HG02610 (cell line): ENCODE data around the gene ANKRD2.
"Not testable (repeated sequence)": the region's sequence is repeated elsewhere in the genome, so short reads cannot be mapped to it uniquely, and the experiment has no call there.

Source experiments
- ATAC-seq: cut with Tn5 transposase; IDR thresholded peaks from one replicate; pipeline ENCODE4 v1.9.1; 2021; ENCODE audit warnings: mild to moderate bottlenecking, moderate library complexity; ENCODE audit not compliant: unreplicated experiment

The ANKRD2 gene, protein sequence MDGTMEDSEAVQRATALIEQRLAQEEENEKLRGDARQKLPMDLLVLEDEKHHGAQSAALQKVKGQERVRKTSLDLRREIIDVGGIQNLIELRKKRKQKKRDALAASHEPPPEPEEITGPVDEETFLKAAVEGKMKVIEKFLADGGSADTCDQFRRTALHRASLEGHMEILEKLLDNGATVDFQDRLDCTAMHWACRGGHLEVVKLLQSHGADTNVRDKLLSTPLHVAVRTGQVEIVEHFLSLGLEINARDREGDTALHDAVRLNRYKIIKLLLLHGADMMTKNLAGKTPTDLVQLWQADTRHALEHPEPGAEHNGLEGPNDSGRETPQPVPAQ

DNA sequence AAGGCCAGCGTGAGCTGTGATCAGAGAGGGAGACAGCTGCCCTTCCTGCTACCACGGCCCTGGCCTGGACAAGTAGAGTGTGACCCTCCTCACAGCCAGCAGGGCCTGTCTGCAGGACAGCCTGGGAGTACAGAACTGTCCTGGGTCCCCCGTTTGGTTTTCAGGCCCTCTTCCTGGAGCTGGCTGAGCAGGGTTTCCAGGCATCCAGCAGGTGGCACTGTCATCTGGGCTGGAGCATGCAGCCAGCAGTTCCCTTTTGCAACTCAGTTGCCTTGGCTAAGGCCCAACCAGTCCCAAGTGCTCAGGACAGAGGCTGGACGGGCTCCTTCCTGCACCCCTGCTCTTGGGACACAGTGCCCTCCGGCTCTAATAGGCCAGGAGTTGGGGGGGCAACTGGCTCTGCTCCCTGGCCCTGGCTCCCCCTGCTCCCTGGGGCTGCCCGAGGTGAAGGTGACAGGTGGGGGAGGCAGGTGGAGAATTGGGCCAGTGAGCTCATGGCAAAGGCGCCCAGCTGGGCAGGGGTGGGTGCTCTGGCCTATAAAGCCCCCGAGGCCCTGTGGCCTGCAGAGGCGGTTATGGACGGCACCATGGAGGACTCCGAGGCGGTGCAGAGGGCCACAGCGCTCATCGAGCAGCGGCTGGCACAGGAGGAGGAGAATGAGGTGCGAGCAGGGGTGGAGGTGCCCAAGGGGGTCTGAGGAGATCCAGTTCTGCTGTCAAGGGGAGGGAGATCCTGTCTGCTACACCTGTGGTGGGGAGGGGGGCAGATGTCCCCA, at the start of gene ANKRD2:
TSS of gene ANKRD2 (plus strand) at position 566 of the 776 bp plus-strand sequence. CDS start at position 576, 10 bp downstream.
- ATAC-seq, result peak; percentile 56

DNA sequence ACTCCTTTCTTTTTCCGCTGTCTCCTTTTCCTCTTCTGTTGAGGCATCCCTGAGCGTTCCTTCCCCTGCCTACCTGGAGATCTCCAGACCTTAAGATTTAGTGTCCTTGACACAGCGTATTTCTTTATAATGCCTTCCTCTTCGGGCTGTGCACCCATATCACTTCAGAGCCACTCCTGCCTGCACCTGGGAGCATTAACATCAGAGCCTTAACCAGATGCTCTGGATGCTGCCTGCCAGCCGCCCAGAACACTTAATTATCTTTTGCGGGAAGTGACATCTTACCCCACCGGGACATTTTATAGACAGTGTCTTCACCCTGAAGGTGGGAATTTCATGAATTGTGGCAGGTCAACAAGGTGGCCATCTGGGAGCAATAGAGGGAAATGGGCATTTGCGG, 49.6 kb upstream of the ANKRD2 start:
- ATAC-seq, result no peak

DNA sequence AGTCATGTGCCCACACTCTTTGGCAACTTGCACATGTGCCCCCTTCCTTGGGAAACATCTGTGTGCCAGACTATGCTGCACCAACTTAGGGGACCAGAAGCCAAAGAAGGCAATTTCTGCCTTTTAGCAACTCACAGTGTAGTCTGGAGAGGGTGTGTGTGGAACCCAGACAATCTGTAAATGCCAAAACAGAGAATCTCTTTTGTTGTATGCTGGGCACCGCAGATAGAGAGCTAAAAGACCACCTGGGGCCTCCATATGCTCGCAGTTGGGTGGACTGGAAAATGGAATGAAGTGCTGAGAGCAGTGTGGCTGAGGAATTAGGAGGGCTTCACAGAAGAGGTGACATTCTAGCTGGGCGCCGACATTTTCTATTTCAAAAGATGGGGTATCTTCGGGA, 47.5 kb upstream of the ANKRD2 start:
- no peak for ATAC-seq

DNA sequence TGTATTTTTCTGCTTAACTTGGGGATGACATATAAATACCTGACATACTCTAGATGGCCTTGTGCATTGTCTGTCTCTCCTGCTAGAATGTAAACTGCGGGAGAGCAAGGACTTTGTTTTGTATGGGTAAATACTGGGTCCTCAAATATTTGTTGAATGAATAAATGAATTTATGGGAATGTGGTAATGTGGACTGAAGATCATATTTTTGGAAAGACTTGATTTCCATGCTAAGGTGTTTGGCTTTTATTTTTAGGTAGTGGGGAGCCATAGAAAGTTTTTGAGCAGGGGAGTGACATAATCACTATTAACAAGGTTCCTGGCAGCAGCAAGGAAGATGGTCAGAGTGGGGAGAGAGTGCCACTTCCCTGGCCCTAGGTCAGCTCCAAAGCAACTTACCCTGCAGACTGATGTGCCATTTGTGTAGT, 46.9 kb upstream of the ANKRD2 start:
- no peak for ATAC-seq

DNA sequence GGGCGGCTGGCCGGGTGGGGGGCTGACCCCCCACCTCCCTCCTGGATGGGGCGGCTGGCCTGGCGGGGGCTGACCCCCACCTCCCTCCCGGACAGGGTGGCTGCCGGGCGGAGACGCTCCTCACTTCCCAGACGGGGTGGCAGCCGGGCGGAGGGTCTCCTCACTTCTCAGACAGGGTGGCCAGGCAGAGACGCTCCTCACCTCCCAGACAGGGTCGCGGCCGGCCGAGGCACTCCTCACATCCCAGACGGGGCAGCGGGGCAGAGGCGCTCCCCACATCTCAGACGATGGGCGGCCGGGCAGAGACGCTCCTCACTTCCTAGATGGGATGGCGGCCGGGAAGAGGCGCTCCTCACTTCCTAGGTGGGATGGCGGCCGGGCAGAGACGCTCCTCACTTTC, 43.7 kb upstream of the ANKRD2 start:
- not testable (repeated sequence) for ATAC-seq

DNA sequence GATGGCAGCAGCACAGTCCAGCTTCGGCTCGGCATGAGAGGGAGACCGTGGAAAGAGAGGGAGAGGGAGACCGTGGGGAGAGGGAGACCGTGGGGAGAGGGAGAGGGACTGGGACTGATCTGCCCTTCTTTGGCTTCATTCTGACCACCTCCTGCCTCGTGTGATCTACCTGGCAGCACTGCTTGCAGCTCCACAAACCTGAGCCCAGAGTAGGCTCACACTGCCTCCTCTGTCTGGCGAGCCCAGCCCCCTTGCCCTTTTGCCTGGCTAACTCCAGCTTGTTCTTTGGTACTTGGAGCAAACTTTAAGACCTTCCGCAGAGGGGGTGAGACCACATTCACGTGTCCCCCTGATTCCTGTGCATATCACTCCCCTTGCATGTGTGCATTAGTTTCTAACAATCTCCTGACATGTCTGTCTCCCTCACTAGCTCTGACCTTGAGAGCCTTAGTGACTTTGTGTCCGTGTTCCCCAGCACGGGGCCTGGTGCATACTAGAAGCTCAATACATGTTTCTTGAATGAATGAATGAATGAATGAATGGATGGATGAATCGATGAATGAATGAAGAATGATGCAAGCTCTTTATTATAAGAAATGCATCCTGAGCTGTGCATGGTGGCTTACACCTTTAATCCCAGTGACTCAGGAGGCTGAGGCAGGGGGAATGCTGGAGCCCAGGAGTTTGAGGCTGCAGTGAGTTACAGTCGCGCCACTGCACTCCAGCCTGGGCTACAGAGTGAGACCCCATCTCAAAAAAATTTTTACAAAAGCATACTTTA, 42.7 kb upstream of the ANKRD2 start:
- ATAC-seq, result no peak

DNA sequence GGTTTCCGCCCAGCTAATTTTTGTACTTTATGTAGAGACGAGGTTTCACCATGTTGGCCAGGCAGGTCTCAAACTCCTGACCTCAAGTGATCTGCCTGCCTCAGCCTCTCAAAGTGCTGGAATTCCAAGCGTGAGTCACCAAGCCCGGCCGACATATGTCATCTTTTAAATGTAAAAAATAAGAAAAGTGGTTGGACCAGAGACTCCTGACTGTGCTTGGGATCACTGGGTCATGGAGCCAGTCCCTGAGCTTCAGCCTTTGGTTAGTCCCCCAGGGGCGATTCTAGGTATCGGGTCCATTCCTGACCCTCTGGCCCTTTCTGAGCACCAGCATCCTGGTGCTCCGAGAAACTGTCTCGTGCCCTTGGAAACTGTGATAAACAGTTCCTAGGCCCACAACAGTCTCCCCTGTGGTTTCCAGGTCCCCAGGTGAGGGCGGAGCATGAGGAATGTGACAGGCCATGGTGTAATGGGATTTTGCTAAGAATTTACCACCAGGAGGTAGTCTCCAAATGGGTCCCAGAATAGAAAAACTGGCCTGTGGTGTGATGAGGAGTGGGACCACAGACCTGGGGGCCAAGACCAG, 41.1 kb upstream of the ANKRD2 start:
- no peak for ATAC-seq

DNA sequence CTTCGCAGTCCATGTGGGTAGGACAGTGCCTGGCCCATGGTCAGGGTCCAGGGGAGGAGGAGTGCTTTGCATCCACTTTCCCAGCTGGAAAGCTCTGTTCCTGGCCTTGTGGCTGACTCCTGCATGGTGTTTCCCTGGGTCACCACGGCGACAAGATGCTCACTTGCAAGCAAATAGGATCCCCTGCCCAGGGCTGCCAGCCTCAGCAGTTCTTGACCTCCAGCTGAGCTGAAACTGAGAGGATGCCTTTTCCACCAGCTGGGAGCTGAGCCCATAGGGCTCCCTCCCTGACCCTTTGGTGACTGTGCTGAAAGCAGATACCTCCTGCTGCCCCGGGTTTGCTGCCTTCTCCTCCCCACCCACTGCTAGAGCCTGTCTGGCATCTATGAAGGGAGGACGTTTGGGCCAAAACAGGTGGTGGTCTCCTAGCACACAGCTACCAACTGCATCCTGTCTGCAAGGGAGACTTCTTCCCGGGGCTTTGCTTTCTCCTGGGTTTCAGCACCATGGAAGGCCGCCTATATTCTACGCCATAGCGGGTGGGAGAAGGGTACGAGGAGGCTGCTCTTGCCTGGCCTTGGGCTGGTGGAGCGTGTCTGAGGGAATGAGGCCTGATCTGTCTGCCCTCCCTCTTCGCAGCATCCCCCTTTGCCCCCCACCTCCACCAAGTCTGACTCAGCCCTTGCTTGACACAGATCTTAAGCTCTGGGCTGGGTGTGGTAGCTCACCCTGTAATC, 39.5 kb upstream of the ANKRD2 start:
- ATAC-seq, result no peak

DNA sequence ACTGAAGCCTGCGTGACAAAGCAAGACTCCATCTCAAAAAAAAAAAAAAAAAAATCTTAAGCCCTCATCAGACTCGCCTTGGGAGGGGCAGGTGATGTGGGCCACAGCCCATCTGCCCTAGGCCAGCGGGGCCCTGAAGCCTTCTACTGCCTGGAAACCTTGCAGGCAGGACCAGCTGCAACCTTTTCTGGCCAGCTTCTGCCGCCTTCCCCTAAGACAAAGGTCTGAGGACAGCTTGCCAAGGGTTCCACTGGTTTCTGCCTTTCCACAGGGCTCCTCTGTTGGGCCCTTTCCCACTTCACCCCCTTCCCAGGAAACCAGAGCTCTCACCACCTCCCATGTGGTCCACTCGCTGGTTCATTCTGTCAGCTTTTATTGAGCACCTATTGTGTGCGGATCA, 38.7 kb upstream of the ANKRD2 start:
- ATAC-seq, result no peak

DNA sequence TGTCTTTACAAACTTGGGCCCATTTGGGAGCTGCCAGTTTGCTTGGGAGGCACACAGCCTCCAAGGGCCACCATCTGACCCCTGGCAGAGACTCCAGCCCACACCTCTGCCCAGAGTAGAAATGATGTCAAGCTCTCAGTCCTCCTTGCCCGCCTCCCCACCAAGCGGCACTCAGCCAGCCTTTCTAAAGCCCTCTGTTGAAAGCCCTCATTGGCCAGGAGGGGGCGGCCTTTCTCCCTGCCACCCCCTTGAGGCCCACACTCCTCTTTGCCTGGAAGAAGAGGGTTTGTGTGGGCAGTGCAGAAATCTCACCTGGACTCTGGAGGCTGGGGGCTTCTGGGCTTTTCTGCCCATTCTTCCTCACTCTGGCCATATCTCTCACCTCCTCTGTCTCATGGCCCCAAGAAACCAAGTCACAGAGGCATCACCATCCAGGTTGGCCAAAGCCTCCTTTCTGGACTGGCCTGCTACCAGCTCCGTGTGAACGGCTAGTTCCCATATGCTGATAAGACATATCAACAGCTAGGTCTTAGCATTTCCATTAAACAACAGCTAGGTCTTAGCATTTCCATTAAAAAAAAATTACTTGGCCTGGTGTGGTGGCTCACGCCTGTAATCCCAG, 37.7 kb upstream of the ANKRD2 start:
- ATAC-seq, result no peak

DNA sequence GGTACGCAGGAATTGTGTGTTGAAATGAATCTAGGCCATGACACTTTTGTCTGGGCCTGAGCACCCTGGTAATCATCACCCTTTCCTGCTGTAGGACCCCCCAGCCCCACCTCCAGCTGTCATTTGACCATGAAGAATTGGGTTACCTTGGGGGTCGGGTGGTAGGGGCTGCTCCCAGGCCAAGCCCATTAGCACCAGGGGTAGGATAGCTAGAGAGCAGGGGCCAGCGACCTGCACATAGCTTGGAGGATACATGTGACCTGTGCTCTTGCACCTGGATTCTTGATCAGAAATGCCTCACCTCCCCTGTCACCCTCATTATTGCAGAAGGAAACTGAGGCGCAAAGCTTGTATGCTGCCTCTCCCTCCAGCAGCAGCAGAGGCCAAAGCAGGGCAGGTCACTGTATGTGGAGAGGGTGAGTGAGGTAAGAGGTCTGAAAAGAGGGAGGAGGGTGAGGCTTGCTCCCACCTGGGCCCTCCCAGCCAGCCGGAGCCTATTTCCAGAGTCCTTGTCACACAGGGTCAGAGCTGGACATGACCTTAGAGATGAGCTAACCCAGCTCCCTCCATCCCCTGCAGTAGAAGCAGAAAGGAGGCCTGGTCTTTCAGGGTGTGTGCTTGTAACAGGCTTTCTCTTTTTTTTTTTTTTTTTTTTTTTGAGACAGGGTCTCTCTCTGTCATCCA, 35.3 kb upstream of the ANKRD2 start:
- no peak for ATAC-seq

DNA sequence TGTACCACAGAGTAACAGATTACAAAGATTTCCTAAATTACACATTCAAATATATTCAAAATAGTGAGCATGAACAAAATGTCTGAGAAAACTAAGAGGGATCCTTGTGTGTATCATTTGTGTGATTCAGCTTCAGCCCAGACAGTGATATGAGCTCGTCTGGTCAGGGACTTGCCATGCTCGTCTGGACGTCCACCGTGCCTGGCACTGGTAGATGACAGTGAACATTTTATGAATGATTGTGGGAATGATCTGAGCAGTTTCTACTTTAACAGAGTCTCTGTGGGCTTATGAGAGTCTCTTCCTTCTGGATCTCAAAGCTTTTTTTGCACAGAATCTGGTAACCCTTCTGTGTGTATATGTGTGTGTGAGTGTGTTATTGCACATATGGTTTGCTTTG, 34.2 kb upstream of the ANKRD2 start:
- no peak for ATAC-seq

DNA sequence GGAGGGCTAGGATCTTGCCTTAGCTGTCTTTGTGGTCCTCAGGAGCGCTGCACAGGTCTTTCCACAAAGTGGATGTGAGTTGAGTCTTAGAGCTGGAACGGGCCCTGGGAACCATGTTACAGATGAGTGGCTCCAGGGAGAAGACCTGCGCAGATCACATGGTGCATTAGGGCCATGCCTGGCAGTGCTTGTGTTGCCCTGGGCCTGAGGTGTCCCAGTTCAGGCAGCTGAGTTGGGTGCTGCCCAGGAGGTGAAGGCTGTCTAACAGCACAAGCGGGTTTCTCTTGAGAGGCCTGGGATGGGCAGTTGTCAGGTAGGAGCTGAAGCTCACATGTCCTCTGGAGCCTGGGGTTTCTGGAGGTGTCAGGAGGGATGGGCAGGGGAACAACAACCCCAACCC, 33.7 kb upstream of the ANKRD2 start:
- ATAC-seq, result no peak

DNA sequence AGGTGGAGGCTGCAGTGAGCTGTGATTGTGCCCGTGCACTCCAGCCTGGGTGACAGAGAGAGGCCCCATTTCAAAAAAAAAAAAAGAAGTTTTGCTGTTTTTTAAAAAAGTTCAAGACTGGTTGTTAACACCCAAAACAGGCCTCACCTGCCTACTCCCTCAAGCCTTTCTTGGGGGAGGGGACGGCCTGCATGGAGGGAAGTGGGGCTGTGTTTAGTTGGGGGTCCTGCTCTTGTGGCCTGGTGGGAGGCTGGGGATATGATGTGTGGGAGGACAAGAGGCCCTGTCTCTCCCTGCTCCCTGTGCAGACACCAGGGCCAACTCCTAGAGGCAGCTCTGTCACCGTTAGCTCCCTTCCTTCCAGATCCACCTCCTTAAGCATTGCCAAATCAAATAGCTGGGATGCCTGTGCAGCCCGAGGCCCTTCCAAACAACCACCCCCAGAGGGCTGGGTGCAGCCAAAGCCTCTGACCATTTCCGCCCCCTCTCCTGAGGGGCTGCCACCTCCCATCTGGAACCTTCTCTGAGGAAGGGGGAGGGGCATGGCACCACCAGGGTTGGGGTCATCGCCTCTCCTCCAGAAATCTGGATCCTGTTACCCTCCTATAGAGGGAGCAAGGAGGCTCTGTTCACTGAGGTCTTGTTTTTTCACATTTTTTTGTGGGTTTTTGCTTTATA, 32.9 kb upstream of the ANKRD2 start:
- no peak for ATAC-seq

DNA sequence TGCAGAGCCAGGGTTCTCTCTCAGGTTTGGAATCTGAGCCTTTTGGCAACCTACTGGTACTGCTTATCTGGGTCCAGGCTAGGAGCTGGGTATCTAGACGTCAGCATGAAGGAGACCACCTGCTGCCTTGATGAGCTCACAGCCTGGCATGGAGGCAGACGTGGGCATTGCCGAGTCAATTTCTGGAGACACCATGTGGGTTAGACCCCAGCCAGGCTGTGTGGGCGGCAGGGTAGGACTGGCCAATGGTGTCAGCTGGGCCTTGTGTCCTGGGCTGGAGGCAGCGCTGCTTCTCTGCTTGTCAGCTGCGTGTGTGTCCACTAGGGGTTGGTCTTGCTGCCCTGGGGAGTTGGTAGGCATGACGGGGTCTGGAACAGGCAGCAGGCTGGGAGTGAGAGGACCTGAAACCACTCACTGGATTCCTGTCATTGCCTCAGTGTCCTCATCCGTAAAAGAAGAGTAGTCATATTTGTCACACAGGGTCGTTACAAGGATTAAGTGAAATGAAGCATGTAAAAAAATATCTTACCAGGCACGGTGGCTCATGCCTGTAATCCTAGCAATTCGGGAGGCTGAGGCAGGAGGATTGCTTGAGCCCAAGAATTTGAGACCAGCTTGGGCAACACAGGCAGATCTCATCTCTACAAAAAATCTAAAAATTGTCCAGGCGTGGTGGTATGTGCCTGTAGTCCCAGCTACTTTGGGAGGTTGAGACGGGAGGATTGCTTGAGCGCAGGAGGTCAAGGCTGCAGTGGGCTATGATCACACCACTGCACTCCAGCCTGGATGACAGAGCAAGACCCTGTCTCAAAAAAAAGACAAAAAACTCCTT, 31.7 kb upstream of the ANKRD2 start:
- ATAC-seq, result no peak

DNA sequence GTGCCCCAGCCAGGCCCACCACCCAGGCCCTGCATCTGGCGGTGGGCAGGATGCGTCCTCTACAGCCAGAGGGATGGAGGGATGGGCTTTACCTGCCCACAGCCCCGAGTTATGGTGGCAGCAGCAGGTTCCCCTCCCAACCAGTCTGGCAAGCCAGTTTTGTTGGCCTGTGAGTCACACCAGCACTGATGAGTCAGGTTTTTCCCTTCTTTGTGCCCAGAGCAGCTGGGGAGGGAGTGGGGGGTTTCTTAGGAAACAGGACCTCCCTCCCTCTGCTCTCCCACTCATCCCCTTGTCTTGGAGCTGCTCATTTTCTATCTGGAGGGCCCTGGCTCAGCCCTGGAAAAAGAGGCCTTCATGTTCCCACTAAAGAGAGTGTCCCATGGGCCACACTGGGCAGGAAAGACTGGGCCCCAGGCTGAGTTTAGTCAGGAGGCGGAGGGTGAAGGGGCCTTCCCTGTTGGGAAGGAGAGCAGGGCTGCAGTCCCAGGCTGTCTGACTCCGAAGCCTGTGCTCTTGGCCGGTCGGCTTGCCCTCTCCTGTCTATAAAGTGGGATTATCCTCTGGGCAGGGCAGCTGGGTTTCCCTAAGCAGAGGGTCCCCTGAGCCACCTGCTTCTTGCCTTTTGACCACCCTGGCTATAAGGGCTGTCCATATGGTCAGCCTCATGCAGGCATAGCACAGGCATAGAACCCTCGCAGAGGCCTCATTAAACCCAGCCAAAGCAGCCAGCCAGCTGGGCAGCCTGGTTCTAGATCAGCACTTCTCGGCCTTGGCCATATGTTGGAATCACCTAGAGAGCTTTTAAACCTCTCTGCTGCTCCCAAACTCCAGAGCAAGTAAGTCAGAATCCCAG, 30.2 kb upstream of the ANKRD2 start:
- no peak for ATAC-seq

DNA sequence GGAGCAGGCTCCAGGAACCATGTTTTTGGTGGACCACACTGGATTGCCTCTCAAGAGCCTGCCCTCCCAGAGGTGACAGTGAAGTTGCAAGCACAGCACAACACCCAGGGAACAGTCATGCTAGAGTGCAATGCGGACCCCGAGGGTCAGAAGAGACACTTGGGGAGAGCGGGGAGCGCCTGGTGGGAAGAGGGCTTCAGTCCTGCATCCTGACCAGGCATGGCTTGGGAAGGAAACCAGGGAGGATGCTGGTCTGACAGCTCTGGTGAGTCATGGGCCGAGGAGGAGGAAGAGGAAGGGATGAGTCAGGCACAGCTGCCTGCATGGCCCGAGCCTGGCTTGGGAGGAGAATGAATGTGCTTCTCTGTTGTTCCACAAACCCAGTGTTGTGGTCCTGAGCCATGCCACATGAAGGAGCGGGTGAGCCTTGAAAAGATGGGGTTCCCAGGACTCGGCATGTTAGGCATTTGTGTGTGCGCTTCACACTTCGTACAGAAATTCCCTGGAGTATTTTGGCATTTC, 29.5 kb upstream of the ANKRD2 start:
- peak; percentile 61 for ATAC-seq
